GM12878 (cell line): ENCODE results near the gene CUL1. TPM values are rescaled to one million over a fixed set of nuclear protein-coding genes. Genes with fewer than 3 reads are reported as not detected.

Source experiments
- BHLHE40 ChIP-seq, 2 experiments: fragments of 450-650 bp in 1 of 2; IDR thresholded peaks; 2 replicates each; pipeline ENCODE4 v1.6.1; 2011 to 2017; ENCODE audit warnings: low read depth in 2 of 2, borderline replicate concordance in 1 of 2, improper control_type of control experiment in 1 of 2, low read length in 1 of 2, mild to moderate bottlenecking in 1 of 2
- MYC ChIP-seq: IDR thresholded peaks from 2 replicates; pipeline ENCODE4 v1.6.1; 2011; ENCODE audit warnings: mild to moderate bottlenecking, low read length, moderate library complexity, inconsistent platforms; ENCODE audit not compliant: insufficient read depth, insufficient replicate concordance, insufficient read length, severe bottlenecking
- NR2C2 ChIP-seq: IDR thresholded peaks from 2 replicates; pipeline ENCODE4 v1.6.1; 2011; ENCODE audit warnings: borderline replicate concordance, low read depth; ENCODE audit not compliant: control insufficient read depth, insufficient read length
- SIX5 ChIP-seq: IDR thresholded peaks from 2 replicates; pipeline ENCODE4 v1.6.1; 2011; ENCODE audit warnings: mild to moderate bottlenecking, low read depth, low read length, moderate library complexity; ENCODE audit not compliant: severe bottlenecking
- SMAD1 ChIP-seq: fragments of 450-650 bp; IDR thresholded peaks from 2 replicates; pipeline ENCODE4 v1.6.1; 2018; ENCODE audit warnings: mild to moderate bottlenecking, low read depth; ENCODE audit not compliant: partially characterized antibody
- ZBTB11 ChIP-seq: fragments of 450-650 bp; formaldehyde crosslinking; IDR thresholded peaks from 2 replicates; pipeline ENCODE4 v1.5.0; 2022; ENCODE audit warnings: mild to moderate bottlenecking, missing genetic modification characterization
- polyA plus RNA-seq, 11 experiments: library from polyadenylated mRNA; depleted of rRNA in 4 of 11; unstranded in 6 of 11; stranded (reverse) in 5 of 11; fragments of >200 nt; fragmentation: Nextera tagmentation in 4 of 11; fragmentation: Illumina TruSeq in 1 of 11; extraction: Ambion mirVana in 4 of 11; extraction: Trizol in 1 of 11; gene quantifications; 1 replicate in 1 of 11; 2 replicates in 10 of 11; pipeline versions ENCODE4 v1.2.1 to v1.2.3, GENCODE V29; 2011 to 2016; ENCODE audit warnings: inconsistent platforms in 2 of 11, missing spikeins in 2 of 11, low read depth in 1 of 11
- total RNA-seq, 4 experiments: library from RNA; depleted of rRNA in 3 of 4; stranded (reverse); fragments of >200 nt in 3 of 4; fragmentation: Illumina TruSeq in 1 of 4; extraction: Trizol in 1 of 4; gene quantifications; 2 replicates each; pipeline versions ENCODE4 v1.2.1 to v1.2.3, GENCODE V29; 2013 to 2021
- TF ChIP-seq, protein P1 (sequence below): fragments of 450-650 bp; IDR thresholded peaks from 2 replicates; pipeline ENCODE4 v1.6.1; 2017; ENCODE audit warnings: antibody characterized with exemption, mild to moderate bottlenecking, moderate library complexity

The CUL1 gene
- total and polyA plus RNA-seq, 10 of the 15 experiments (the other 5 are each of a cell fraction or from before 2014, with no cell fraction given), result 13.3 to 63.9 (median 45.9) TPM

- TF ChIP-seq ZBTB11 (CRISPR knock-in tag), result no peak
- TF ChIP-seq, protein P1, sequence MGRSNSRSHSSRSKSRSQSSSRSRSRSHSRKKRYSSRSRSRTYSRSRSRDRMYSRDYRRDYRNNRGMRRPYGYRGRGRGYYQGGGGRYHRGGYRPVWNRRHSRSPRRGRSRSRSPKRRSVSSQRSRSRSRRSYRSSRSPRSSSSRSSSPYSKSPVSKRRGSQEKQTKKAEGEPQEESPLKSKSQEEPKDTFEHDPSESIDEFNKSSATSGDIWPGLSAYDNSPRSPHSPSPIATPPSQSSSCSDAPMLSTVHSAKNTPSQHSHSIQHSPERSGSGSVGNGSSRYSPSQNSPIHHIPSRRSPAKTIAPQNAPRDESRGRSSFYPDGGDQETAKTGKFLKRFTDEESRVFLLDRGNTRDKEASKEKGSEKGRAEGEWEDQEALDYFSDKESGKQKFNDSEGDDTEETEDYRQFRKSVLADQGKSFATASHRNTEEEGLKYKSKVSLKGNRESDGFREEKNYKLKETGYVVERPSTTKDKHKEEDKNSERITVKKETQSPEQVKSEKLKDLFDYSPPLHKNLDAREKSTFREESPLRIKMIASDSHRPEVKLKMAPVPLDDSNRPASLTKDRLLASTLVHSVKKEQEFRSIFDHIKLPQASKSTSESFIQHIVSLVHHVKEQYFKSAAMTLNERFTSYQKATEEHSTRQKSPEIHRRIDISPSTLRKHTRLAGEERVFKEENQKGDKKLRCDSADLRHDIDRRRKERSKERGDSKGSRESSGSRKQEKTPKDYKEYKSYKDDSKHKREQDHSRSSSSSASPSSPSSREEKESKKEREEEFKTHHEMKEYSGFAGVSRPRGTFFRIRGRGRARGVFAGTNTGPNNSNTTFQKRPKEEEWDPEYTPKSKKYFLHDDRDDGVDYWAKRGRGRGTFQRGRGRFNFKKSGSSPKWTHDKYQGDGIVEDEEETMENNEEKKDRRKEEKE, result no peak
- TF ChIP-seq BHLHE40 (IDR thresholded peaks at IDR 0.05; ENCODE audit: borderline replicate concordance in 1 of 2, low read depth in 2 of 2, low read length in 1 of 2), result no peak
- no peak for TF ChIP-seq MYC
- no peak for TF ChIP-seq SIX5
- TF ChIP-seq SMAD1, result no peak
- TF ChIP-seq NR2C2, result no peak
- TF ChIP-seq, all 136 proteins: peak for 0
Observed at GRCh38 chr7:148790131-148790726, 91.5 kb downstream of the CUL1 start (continued).
